ENCODE measurements around the gene KCNK6. TPM values are rescaled to one million over a fixed set of nuclear protein-coding genes. Genes with fewer than 3 reads are reported as not detected.

The KCNK6 gene
- total and polyA plus RNA-seq, 2 of the 8 experiments (the other 6 are each of a cell fraction or from before 2014, with no cell fraction given): 10.6 to 13.3 TPM

GRCh38 chr19:38378866-38379265 is 59.2 kb downstream of the KCNK6 start (continued):
- TF ChIP-seq CTBP2 (IDR thresholded peaks at IDR 0.05; ENCODE audit: borderline replicate concordance, insufficient read depth, insufficient read length, low read length) (no peak), ASH2L (IDR thresholded peaks at IDR 0.05; ENCODE audit: low read length) (no peak), CREB1 (IDR thresholded peaks at IDR 0.05) (no peak), USF2 (IDR thresholded peaks at IDR 0.05; ENCODE audit: low read length) (no peak)

Data from H1 (cell line).